Brain microvascular endothelial cell (primary cell): ENCODE results near the gene CFAP97D1.
"Not testable (repeated sequence)": the region's sequence is repeated elsewhere in the genome, so short reads cannot be mapped to it uniquely, and the experiment has no call there.

Experiments
- DNase-seq: peaks from one replicate; pipeline ENCODE4 v3.0.0-alpha.2; 2020
- H3K27ac ChIP-seq: fragments of 250-450 bp; sonication (Bioruptor Pico); 2 replicates; pipeline ENCODE4 v1.5.1; 2020; ENCODE audit warnings: mild to moderate bottlenecking, moderate library complexity
- H3K27me3 ChIP-seq: fragments of 250-450 bp; sonication (Bioruptor Pico); replicated peaks from 2 replicates; pipeline ENCODE4 v1.5.1; 2020; ENCODE audit warnings: mild to moderate bottlenecking
- H3K36me3 ChIP-seq: fragments of 250-450 bp; sonication (Bioruptor Pico); replicated peaks from 2 replicates; pipeline ENCODE4 v1.5.1; 2020; ENCODE audit warnings: mild to moderate bottlenecking
- H3K4me3 ChIP-seq: 2 replicates; pipeline ENCODE4 v1.5.1; 2011; ENCODE audit warnings: low read depth, mild to moderate bottlenecking, control low read depth, low read length, moderate library complexity
- in situ Hi-C: cut with HindIII; loops from 2 replicates; pipeline ENCODE4 v1.10.0; 2017; ENCODE audit warnings: low sequenced_read_pairs, low pct_ligation_motif_present
- TF ChIP-seq, protein P1 (sequence below): IDR thresholded peaks from 2 replicates; pipeline ENCODE4 v1.5.1; 2011; ENCODE audit warnings: low read depth, mild to moderate bottlenecking, moderate library complexity, low read length, control low read depth, inconsistent platforms; ENCODE audit errors: missing control alignments

The CFAP97D1 gene

DNA sequence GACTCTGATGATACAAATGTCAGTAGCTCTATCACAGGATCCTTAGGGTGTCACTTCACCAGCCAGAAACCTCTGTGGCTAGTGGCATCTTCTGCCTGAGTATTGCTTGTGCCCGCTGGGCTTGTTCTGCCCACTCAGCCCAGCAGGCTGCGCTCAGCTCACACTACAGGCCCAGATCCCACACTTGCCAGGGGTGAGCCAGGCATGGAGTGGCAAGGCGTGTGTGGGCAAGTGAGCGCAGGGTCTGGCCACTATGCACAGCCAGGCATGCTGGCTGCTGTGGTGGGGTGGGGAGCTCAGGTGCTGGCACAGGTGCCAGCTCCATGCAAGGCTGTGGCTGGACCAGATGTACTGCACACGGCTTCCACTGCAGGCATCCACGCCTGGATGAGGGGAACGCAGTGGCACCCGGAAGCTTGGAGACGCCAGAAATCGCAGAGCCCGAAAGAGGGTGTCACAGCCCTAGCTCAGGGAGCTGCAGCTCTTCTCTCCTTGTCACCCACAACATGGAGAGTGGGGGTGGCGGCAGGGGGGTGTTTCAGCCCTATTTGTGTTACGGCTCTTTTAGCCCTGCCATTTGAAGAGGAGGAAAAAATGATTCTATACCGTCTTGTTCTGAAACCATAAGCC lies 10.2 kb downstream of the CFAP97D1 start:
- DNase-seq: no peak
- in situ Hi-C loops: no loop called here

DNA sequence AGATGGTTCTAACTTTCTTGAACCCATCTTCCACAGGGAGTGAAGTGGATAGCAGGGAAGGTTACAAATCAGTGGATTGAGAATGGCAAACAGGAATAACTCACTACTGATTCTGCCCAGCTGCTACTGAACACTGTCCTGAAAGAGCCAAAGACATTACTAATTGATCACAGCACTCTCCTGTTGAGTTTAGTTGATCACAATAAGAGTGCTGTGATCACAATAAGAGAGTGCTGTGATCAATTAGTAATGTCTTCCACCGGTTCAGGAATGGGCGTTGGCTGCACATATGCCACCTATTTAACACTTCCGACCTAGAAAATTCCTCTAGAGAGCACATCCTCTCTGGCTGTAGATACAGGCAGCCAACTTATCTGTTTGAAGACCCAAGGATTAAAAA lies 11.4 kb downstream of the CFAP97D1 start:
- peak; percentile 31 for DNase-seq
- in situ Hi-C loops: no loop called here
- TF ChIP-seq, protein P1, sequence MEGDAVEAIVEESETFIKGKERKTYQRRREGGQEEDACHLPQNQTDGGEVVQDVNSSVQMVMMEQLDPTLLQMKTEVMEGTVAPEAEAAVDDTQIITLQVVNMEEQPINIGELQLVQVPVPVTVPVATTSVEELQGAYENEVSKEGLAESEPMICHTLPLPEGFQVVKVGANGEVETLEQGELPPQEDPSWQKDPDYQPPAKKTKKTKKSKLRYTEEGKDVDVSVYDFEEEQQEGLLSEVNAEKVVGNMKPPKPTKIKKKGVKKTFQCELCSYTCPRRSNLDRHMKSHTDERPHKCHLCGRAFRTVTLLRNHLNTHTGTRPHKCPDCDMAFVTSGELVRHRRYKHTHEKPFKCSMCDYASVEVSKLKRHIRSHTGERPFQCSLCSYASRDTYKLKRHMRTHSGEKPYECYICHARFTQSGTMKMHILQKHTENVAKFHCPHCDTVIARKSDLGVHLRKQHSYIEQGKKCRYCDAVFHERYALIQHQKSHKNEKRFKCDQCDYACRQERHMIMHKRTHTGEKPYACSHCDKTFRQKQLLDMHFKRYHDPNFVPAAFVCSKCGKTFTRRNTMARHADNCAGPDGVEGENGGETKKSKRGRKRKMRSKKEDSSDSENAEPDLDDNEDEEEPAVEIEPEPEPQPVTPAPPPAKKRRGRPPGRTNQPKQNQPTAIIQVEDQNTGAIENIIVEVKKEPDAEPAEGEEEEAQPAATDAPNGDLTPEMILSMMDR: no peak
- H3K27ac ChIP-seq: no peak overlapping the region
- H3K27me3 ChIP-seq: no peaks in the 10 kb centered on the region
- H3K36me3 ChIP-seq: no peaks in the 10 kb centered on the region
- no peak overlapping the region for H3K4me3 ChIP-seq

More for the DNA sequence above, 10.2 kb downstream of the CFAP97D1 start:
- TF ChIP-seq, protein P1: peak; percentile 55
- H3K27ac ChIP-seq: no peak overlapping the region
- H3K4me3 ChIP-seq: no peak overlapping the region
- no peaks in the 10 kb centered on the region for H3K36me3 ChIP-seq
- H3K27me3 ChIP-seq: no peaks in the 10 kb centered on the region

DNA sequence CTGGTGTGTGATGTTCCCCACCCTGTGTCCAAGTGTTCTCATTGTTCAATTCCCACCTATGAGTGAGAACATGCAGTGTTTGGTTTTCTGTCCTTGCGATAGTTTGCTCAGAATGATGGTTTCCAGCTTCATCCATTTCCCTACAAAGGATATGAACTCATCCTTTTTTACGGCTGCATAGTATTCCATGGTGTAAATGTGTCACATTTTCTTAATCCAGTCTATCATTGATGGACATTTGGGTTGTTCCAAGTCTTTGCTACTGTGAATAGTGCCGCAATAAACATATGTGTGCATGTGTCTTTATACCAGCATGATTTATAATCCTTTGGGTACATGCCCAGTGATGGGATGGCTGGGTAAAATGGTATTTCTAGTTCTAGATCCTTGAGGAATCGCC lies 12.4 kb downstream of the CFAP97D1 start:
- H3K4me3 ChIP-seq, DNase-seq, H3K27ac ChIP-seq, H3K27me3 ChIP-seq, H3K36me3 ChIP-seq, in situ Hi-C loops: not testable (repeated sequence)

DNA sequence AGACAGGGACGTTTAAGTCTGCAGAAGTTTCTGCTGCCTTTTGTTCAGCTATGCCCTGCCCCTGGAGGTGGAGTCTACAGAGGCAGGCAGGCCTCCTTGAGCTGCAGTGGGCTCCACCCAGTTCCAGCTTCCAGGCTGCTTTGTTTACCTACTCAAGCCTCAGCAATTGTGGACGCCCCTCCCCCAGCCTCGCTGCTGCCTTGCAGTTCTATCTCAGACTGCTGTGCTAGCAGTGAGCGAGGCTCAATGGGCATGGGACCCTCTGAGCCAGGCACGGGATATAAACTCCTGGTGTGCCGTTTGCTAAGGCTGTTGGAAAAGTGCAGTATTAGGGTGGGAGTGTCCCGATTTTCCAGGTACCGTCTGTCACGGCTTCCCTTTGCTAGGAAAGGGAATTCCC lies 17.8 kb downstream of the CFAP97D1 start:
- DNase-seq, H3K27me3 ChIP-seq, H3K4me3 ChIP-seq, H3K36me3 ChIP-seq, H3K27ac ChIP-seq, in situ Hi-C loops: not testable (repeated sequence)

DNA sequence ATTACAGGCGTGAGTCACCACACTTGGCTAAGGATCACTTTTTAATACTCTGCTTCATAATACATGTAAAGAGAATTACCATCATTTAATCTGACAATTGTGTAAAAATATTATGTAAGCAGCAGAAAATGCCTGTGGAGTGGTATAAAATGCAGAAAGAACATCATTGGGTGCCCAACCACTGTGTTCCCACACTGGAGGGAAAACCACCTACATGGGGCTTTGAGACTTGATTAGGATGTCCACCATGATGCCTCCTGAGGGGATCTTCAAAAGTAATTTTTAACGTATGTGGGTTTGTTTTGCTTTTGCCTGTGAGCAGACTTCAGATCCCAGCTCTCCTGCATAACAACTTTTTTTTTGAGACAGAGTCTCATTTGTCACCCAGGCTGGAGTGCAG lies 18.8 kb downstream of the CFAP97D1 start:
- in situ Hi-C loops: no loop called here
- no peak for DNase-seq
- peaks cover 3% of the 10 kb centered on the region for H3K36me3 ChIP-seq
- H3K4me3 ChIP-seq: no peak overlapping the region
- no peaks in the 10 kb centered on the region for H3K27me3 ChIP-seq
- TF ChIP-seq, protein P1: no peak
- no peak overlapping the region for H3K27ac ChIP-seq

DNA sequence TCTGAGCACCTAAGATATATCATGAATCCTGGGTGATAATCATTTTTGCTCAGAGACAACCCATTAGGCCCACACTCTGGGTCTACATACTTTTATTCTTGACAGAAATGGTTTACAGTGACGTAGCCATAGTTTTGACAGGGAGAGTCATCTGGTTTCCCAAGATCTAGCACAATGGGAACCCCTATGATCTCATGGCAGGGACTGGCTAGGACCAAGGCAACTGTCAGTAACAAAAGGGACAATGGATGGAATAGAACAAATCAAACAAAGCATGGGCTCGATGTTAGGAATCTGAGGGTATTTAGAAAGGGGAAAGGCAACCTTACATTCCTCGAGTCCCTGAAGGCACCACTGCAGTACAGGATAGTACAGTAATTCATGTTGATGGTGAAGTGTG lies 20.5 kb downstream of the CFAP97D1 start:
- Histone ChIP-seq H3K36me3 (peaks cover 3% of the 10 kb centered on the region), H3K4me3 (no peak overlapping the region), H3K27ac (no peak overlapping the region), H3K27me3 (no peaks in the 10 kb centered on the region)
- DNase-seq: no peak
- TF ChIP-seq, protein P1: no peak
- in situ Hi-C loops: no loop called here

DNA sequence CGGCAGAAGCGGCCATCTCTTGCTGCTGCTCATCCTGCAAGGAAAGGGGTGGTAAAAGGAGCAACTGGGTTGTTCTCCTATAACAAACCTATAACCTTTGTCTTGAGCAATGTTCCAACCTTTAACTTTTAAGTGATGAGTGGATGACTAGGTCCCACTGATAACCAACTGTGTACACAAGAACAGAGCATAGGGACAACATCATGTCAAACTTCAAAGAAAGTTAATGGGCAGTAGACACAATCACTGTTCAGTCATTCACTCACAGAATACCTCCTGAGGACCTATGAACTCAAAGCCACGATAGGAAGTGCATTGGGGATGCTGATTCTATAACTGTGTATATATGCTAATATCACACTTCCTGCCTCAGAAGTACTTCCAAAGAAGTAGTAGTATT lies 21.6 kb downstream of the CFAP97D1 start:
- H3K4me3 ChIP-seq: no peak overlapping the region
- TF ChIP-seq, protein P1: no peak
- peaks cover 3% of the 10 kb centered on the region for H3K36me3 ChIP-seq
- H3K27ac ChIP-seq: no peak overlapping the region
- in situ Hi-C loops: no loop called here
- DNase-seq: no peak
- no peaks in the 10 kb centered on the region for H3K27me3 ChIP-seq
